Loucy (cell line): ENCODE results near the gene GCGR.

Source experiments
- H2AFZ ChIP-seq: fragments of 200-600 bp; sonication (generic); 2 replicates; pipeline ENCODE4 v1.6.0; 2016; ENCODE audit warnings: antibody characterized with exemption, mild to moderate bottlenecking, low read length, moderate library complexity
- H3F3A ChIP-seq: fragments of 200-600 bp; 2 replicates; pipeline ENCODE4 v1.6.0; 2016; ENCODE audit warnings: antibody characterized with exemption, low read depth, mild to moderate bottlenecking
- H3K27me3 ChIP-seq: fragments of 200-600 bp; sonication (generic); 2 replicates; pipeline ENCODE4 v1.6.1; 2014; ENCODE audit warnings: low read length, mild to moderate bottlenecking; ENCODE audit not compliant: insufficient read depth, poor library complexity, severe bottlenecking
- H3K36me3 ChIP-seq: fragments of 200-600 bp; sonication (generic); 2 replicates; pipeline ENCODE4 v1.6.1; 2016; ENCODE audit warnings: low read length; ENCODE audit not compliant: insufficient read depth
- H3K4me1 ChIP-seq: fragments of 200-600 bp; sonication (generic); 2 replicates; pipeline ENCODE4 v1.5.1; 2014; ENCODE audit warnings: low read length, mild to moderate bottlenecking; ENCODE audit not compliant: insufficient read depth, poor library complexity, severe bottlenecking
- H3K4me2 ChIP-seq: fragments of 200-600 bp; sonication (generic); 2 replicates; pipeline ENCODE4 v1.6.0; 2014; ENCODE audit warnings: antibody characterized with exemption, low read length, low read depth, mild to moderate bottlenecking; ENCODE audit not compliant: poor library complexity, severe bottlenecking
- H3K4me3 ChIP-seq: fragments of 200-600 bp; sonication (generic); 2 replicates; pipeline ENCODE4 v1.5.1; 2014; ENCODE audit warnings: low read length, mild to moderate bottlenecking, mixed read lengths; ENCODE audit not compliant: poor library complexity, severe bottlenecking
- H3K79me2 ChIP-seq: fragments of 200-600 bp; sonication (generic); 2 replicates; pipeline ENCODE4 v1.6.1; 2014; ENCODE audit warnings: low read length; ENCODE audit not compliant: insufficient read depth
- H3K9ac ChIP-seq: fragments of 200-600 bp; sonication (generic); 2 replicates; pipeline ENCODE4 v1.6.0; 2014; ENCODE audit warnings: mild to moderate bottlenecking, low read depth, low read length, moderate library complexity; ENCODE audit not compliant: poor library complexity, severe bottlenecking
- H3K9me2 ChIP-seq: fragments of 200-600 bp; sonication (generic); replicated peaks from 2 replicates; pipeline ENCODE4 v1.6.1; 2016; ENCODE audit warnings: low read depth, low read length, mixed read lengths
- H3K9me3 ChIP-seq: fragments of 200-600 bp; sonication (generic); 2 replicates; pipeline ENCODE4 v1.6.1; 2014; ENCODE audit warnings: mild to moderate bottlenecking, antibody characterized with exemption, low read length, low read depth; ENCODE audit not compliant: insufficient read depth
- H4K20me1 ChIP-seq: fragments of 200-600 bp; sonication (generic); 2 replicates; pipeline ENCODE4 v1.6.0; 2014; ENCODE audit warnings: antibody characterized with exemption, low read length, mild to moderate bottlenecking; ENCODE audit not compliant: insufficient read depth, poor library complexity, severe bottlenecking
- EZH2phosphoT487 ChIP-seq: fragments of 200-600 bp; IDR thresholded peaks from 2 replicates; pipeline ENCODE4 v1.6.1; 2018; ENCODE audit warnings: antibody characterized with exemption, mild to moderate bottlenecking, moderate library complexity, borderline replicate concordance
- TF ChIP-seq, protein P1 (sequence below): fragments of 200-600 bp; sonication (generic); conservative IDR thresholded peaks from 2 replicates; pipeline ENCODE4 v1.5.1; 2014; ENCODE audit warnings: mild to moderate bottlenecking, antibody characterized with exemption, low read length

Gene GCGR

DNA sequence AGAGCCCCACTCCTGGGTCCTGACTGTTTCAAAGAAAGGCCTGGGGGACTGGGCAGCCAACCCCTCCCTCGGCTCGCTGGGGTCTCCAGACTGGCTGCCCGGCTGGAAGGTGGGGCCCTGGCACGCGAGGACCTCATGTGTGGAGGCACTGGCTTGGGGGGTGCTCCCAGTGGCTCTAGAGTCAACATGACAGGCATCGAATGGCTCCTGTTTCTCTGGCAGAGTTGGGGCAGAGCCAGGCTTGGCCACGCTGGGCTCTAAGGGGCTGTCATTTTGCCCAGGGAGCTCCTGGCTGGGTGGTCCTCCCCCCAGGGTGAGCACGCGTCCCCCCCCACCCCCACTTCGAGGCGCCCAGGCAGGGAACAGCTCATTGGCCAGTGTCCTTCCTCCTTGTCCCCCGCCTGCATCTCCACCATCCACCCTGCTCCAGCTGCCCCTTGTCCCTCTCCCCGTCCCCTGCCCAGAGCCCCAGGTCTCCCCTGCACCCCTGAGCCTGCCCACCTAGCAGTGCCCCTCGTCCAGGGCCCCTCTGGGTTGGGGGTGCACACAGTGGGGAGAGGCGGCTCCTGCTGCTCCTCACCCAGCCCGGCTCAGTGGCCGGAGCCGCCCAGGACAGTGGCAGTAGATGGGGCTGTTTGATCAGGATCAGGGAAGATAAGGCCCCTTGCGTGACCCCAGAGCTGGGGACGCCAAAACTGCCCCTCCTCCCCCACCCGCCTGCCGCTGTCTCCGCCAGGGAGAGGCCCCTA is 2.7 kb downstream of the GCGR start:
- Histone ChIP-seq H3K36me3 (no peaks in the 10 kb centered on the region), H3K4me3 (no peak overlapping the region), H3K9me3 (no peaks in the 10 kb centered on the region), H4K20me1 (no peaks in the 10 kb centered on the region), H3K4me2 (no peak overlapping the region), H3K4me1 (no peaks in the 10 kb centered on the region), H3K9ac (no peak overlapping the region), H3K79me2 (no peaks in the 10 kb centered on the region), H3K27me3 (no peaks in the 10 kb centered on the region), H3K9me2 (no peaks in the 10 kb centered on the region), H3F3A (no peaks in the 10 kb centered on the region), H2AFZ (no peak overlapping the region)
- TF ChIP-seq EZH2phosphoT487: no peak
- TF ChIP-seq, protein P1, sequence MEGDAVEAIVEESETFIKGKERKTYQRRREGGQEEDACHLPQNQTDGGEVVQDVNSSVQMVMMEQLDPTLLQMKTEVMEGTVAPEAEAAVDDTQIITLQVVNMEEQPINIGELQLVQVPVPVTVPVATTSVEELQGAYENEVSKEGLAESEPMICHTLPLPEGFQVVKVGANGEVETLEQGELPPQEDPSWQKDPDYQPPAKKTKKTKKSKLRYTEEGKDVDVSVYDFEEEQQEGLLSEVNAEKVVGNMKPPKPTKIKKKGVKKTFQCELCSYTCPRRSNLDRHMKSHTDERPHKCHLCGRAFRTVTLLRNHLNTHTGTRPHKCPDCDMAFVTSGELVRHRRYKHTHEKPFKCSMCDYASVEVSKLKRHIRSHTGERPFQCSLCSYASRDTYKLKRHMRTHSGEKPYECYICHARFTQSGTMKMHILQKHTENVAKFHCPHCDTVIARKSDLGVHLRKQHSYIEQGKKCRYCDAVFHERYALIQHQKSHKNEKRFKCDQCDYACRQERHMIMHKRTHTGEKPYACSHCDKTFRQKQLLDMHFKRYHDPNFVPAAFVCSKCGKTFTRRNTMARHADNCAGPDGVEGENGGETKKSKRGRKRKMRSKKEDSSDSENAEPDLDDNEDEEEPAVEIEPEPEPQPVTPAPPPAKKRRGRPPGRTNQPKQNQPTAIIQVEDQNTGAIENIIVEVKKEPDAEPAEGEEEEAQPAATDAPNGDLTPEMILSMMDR: no peak

DNA sequence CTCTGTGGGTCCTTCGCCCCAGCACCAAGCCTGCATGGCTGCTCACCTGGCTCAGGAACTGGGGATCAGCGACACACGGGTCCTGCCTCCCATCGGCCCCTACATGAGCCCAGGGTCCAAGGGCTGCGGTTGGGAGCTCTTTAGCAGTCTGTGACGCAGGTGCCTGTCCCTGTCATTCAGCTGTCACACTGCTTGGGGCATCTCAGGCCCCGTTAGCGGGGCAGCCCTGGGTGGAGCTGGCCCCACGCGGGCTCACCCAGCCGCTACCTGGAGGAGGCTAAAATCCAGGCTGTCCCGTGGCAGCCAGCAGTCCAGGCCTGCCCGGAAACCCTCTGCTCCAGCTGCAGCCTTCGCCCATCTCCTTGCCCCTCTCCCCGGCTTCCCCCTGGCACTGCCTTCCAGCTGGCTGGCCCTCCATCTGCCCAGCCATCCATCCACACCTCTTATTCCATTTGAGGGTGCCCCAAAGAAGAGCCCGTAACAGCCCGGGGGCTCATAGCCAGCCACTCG is 3.3 kb downstream of the GCGR start:
- H4K20me1 ChIP-seq: no peaks in the 10 kb centered on the region
- no peak overlapping the region for H3K4me2 ChIP-seq
- TF ChIP-seq EZH2phosphoT487: no peak
- TF ChIP-seq, protein P1: no peak
- H3K36me3 ChIP-seq: no peaks in the 10 kb centered on the region
- H3K4me1 ChIP-seq: no peaks in the 10 kb centered on the region
- H2AFZ ChIP-seq: no peak overlapping the region
- no peaks in the 10 kb centered on the region for H3F3A ChIP-seq
- H3K9me2 ChIP-seq: no peaks in the 10 kb centered on the region
- no peaks in the 10 kb centered on the region for H3K79me2 ChIP-seq
- H3K9ac ChIP-seq: no peak overlapping the region
- H3K4me3 ChIP-seq: no peak overlapping the region
- no peaks in the 10 kb centered on the region for H3K27me3 ChIP-seq
- no peaks in the 10 kb centered on the region for H3K9me3 ChIP-seq

DNA sequence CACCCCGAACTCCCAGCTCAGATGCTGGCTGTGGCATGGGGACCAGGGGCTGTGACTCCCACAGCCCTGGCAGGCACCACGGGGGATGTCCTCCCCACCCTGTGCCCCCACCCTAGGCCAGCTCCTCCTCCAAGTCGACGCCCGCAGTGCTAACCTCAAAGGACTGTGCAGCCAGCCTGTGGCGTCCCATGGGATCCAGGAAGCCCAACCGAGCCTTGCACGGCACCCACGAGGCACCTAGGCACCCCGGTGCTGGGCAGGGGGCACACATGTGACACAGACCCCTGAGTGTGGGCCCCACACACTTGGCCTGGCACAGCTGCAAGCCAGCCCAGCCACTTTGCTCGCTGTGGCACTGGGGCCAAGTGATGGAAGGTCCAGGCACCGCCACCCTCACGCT is 3.9 kb downstream of the GCGR start:
- no peak overlapping the region for H3K4me2 ChIP-seq
- H3K4me1 ChIP-seq: no peaks in the 10 kb centered on the region
- H3F3A ChIP-seq: no peaks in the 10 kb centered on the region

More for the DNA sequence above, 3.9 kb downstream of the GCGR start:
- H2AFZ ChIP-seq: no peak overlapping the region
- no peaks in the 10 kb centered on the region for H3K9me2 ChIP-seq
- no peaks in the 10 kb centered on the region for H3K79me2 ChIP-seq
- H3K27me3 ChIP-seq: no peaks in the 10 kb centered on the region
- no peaks in the 10 kb centered on the region for H3K9me3 ChIP-seq
- no peak for TF ChIP-seq EZH2phosphoT487
- TF ChIP-seq, protein P1: no peak
- H3K36me3 ChIP-seq: no peaks in the 10 kb centered on the region
- H3K4me3 ChIP-seq: no peak overlapping the region
- no peak overlapping the region for H3K9ac ChIP-seq
- no peaks in the 10 kb centered on the region for H4K20me1 ChIP-seq
